Stimulated activated CD8-positive, alpha-beta memory T cell treated with anti-CD3 and anti-CD28 coated beads, Interleukin-12 subunit alpha, Interleukin-12 subunit beta, amount 100 ng/mL, for 4 hours (primary cell): ENCODE results near the gene GALNT11.
"Not testable (repeated sequence)": the region's sequence is repeated elsewhere in the genome, so short reads cannot be mapped to it uniquely, and the experiment has no call there.

Experiments
- DNase-seq: peaks from one replicate; pipeline ENCODE4 v3.0.0-alpha.2; 2020; ENCODE audit warnings: low read depth

Gene GALNT11

DNA sequence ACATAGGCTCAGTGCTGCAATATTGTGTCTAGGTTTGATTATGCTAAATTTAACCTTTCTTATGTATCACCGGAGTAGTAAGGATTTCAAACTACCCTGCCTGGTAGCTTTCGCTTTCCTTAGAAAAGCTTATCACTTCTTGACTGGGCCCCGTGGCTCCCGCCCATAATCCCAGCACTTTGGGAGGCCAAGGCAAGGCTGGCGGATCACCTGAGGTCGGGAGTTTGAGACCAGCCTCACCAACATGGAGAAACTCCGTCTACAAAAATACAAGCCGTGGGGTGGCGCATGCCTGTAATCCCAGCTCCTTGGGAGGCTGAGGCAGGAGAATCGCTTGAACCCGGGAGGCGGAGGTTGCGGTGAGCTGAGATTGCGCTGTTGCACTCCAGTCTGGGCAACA lies 49.9 kb downstream of the GALNT11 start:
- DNase-seq: not testable (repeated sequence)

DNA sequence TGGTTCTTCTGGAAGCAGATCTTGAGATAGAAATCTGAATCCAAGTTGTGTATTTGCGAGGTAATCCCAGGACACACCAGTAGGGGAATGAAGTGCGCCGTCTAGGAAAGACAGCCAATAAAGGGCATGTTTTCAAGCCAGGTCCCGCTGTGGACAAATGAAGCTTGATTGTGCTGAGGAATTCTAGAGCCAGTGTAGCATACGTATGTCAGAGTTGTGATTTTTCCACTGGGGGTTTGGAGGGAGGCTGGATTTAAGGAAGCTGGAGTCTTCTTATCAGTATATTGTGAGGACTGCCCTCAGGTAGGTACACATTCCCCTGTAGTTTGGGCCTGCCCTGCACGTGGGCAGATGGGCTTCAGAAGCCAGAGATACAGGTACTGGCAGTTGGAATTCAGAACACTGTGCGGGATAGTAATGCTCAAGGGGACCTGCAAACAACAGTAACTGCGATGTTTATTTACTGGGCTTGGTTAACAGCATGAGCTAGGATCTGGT lies 50.9 kb downstream of the GALNT11 start:
- no peak for DNase-seq

DNA sequence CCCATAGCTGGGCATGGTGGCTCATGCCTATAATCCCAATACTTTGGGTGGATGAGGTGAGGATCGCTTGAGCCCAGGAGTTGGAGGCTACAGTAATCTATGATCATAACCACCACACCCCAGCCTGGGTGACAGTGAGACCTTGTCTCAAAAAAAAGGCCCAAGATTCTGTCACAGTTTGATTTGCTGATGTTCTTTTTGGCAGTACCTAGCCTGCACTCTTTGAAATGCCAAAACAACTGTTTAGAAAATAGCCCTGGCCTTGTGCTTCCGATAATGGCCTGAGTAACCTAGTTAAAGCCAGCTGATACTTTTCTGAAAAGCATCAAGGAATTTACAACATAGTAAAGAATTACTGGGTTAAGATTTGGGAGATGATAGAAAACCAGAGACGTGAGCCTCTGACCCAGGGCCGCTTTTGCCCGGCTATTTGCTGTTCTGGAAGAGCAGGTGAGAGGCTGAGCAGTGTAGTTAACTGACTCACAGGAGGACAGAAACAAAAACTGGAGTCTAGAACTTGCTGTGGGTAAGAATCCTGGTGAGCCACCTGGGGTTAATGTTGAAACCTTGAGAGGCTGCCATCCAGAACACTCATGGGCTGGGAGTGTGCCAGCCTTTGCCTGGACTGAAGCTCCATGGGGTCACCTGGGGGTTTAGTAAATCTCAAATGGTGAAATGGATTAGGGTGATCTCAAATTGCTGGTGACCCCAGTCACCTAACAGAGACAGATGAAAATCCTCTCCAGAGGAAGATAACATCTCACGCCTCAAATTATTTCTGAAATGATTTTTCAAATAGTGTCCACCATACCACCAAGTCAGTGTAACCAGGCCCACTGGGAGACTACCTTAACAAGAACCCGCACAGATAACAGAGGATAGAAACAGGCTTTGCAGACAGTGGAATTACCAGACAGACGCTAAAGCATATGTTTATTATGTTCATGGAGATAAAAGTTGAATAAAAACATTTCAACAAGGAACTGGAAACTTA lies 51.8 kb downstream of the GALNT11 start:
- DNase-seq: no peak

DNA sequence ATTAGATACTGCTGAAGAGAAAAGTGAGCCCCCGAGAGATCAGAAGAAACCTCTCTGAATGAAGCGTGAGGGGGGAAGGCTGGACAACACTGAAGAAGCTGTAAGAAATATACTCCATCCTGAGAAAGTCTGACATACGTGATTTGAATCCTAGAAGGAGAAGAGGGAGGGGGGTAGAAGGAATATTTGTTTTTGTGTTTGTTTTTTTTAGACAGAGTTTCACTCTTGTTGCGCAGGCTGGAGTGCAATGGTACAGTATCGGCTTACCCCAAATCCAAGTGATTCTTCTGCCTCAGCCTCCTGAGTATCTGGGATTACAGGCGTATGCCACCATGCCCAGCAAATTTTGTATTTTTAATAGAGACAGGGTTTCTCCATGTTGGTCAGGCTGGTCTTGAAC lies 52.6 kb downstream of the GALNT11 start:
- no peak for DNase-seq

DNA sequence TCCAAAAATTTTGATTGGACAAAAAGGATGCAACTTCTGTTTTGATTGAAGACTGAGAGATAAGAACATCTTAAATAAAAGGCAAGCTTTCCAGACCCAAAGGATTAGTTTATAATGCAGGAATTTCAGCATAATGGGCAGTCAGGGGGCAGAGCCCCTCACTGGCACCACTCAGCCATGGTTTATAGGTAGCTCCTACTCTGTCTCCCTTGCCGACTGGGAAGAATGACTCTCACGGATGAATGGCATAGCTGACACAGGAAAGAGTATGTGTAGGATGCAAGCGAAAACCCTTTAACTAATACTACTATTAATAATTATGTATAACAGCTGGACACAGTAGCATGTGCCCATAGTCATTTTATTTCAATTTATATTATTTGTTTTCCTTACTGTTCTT lies 53.3 kb downstream of the GALNT11 start:
- DNase-seq: no peak

DNA sequence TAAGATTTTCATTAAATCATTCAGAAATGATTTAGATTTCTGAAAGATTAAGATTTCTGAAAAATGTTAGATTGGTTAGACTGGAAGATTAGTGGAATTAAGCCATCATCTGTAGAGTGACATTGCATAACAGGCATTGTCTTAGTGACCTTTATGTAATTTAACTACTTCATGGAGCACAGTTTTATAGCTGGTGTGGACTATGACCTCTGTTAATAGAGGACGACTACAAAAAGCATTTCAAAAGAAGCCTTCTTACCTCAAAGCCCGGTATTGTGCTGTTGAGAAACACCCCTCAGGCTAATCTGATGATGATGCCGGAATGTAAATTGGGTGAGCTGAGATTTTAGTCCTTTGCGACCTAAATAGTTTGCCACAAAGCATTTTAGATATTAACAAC lies 55.6 kb downstream of the GALNT11 start:
- DNase-seq: no peak

DNA sequence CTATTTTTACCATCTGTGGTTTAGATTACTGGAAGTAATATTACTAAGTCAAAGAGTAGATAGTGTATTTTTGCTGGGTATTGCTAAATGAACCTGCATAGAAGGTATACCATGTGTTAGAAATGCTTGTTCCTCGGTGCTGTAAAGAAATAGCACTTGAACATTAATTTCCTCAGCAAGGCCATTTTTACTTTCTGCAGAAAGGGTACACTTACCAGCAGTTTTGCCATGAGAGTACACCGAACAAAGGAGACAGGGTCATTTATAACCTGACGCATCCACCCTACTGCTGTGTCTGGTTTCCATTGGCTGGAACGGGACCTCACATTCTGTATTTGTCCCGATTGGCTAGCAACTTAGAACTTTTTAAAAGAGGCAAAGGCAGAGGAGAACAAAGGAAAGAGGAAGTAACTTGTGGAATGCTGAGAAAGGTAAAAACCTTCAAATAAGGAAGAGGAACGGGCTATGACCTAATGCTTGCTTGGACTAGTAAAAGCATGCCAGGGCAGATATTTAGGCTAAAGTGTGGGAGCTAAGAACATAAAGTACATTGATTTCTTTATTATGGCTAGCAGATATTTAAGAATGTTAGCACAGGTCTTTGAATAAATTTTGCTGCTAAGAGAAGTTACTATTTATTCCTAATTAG lies 56.7 kb downstream of the GALNT11 start:
- not testable (repeated sequence) for DNase-seq

DNA sequence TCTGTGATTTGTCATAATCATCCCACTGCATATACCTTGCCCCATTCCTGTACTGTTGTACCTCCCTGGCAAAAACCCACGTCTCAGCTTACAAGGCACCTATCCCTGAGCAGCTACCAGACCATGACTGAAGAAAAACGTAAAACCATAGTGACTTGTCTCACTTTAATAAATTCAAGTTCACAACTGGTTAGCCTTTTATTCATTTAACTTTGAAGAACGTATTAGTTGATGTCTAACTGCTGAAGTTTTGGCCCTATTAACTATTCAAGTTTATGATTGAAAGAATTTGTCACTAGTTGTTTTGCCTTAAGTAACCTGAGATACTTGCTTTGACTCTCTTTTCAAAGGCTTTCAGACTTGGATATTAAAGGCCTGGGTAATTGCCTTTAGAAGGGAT lies 59.7 kb downstream of the GALNT11 start:
- no peak for DNase-seq

DNA sequence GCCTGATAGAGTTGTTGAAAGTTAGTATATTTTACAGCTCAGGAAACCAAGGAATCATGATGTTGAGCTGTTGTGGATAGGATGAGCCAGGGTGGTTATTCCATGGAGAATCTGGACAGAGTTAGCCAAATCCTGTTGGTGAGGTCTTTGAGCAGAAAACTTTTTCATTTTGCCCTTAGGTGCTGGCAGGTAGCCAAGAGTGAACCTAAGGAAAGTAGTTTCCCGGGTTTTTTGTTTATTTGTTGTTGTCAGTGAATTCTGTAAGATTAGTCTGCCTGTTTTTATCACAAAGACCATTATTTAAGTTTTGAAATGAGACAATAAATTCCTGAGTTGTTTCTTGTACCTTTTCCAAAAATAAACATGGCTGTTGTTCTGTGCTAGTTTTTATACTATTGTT lies 61.0 kb downstream of the GALNT11 start:
- DNase-seq: no peak

DNA sequence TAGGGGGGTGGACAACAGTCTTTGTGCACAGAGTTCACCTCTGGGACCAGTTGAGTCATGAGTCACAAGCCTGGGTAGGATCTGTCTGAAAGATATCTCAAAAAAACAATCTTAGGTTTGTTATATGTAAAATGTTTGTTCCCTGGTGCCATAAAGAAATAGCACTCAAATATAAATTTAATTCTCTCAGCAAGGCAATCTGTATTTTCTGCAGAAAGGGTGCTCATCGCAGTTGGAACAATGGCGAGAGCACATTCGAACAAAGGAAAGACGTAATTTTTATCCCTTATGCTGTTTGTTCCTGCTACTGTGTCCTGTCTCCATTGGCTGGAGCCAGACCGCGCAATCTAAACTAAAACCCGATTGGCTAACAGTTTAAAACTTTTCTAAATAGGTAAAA lies 63.7 kb downstream of the GALNT11 start:
- DNase-seq: no peak

DNA sequence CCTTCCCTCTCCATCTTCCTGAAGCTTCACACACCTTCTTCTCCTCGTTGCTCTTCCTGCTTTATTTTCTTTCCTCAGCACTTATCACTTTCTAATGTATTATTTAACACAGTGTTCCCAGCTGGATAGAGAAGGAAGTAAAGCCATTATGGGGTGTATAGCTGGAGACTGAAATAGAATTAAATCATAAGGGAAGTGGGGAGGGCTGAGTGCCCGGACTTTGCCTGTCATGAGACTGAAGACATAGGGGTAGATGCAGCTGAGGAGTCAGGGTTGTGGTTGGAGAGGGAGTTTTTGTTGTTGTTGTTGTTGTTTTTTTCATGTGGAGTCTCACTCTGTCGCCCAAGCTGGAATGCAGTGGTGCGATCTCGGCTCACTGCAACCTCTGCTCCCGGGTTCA lies 65.3 kb downstream of the GALNT11 start:
- no peak for DNase-seq

DNA sequence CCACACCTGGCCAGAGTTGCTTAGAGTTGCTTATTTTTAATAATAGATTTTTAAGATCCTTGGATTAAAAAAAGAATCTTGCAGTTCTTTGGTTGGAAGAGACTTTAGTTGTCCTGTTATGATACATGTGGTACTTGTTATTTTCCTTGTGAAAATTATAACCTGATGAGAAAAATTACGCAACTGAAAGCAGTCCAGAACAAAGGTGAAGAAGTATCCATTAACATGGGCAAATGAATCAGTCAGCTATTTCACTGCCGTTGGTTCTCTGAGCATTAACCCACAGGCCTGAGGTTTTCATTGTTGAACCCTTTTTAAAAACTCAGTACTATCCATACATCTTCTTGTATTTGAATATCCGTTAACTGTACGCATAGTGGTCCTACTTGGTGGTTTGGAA lies 68.2 kb downstream of the GALNT11 start:
- no peak for DNase-seq

DNA sequence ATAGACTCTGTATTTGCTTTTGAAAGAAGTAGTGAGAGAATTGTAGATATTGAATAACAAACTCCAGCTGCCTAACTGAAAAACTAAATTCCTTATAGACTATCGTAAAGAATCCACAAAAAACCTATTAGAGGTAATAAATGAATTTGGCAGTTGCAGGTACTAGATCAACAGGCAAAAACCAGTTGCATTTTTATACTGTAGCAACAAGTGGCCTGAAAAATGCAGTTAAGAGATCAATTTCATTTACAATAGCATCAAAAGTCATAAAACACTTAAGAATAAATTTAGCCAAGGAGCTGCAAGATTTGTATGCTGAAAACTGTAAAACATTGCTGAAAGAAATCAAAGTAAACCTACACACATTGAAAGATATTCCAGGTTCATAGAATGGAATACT lies 70.3 kb downstream of the GALNT11 start:
- no peak for DNase-seq

DNA sequence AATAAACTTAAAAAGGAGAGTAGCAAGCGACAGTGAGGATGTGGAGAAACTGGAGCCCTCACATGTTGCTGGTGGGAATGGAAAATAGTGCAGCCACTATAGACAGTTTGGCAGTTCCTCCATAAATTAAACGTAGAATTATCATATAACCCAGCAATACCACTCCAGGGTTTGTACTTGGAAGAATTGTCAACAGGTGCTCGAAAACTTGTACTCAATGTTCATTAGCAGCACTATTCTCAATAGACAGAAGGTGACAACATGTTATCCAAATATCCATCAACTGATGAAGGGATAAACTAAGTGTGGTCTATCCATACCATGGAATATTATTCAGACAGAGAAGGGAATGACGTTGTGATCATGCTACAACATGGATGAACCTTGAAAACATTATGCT lies 71.9 kb downstream of the GALNT11 start:
- no peak for DNase-seq

DNA sequence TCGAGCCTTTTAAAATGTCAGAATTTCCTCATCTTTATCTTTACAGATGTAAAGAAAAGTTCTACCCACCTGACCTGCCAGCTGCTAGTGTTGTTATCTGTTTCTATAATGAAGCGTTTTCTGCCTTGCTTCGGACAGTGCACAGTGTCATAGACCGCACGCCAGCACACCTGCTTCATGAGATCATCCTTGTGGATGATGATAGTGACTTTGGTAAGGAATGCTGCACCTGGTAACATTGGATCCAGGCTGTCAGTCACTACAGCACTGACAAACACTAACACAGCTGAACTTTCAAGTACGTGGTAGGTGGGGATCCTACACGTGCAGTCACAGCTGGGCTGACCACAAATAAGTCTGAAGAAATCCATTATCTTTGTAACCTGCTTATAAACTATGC lies 77.6 kb downstream of the GALNT11 start:
- no peak for DNase-seq

DNA sequence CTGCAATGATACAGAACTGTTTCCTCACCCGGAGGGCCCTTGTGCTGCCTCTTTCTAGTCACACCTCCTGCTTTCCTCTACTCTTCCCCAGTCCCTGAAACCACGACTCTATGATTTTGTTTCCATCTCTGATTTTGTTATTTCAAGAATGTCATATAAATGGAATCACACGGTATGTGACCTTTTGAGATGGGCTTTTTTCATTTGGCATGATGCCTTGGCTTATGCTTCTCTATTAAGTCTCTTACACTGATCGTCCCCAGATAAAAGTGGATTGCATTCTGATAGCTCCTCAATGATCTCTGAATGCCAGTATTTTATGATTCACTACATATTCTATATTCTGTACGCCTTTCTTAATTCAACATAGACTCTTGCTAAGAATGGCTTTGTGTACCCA lies 78.2 kb downstream of the GALNT11 start:
- no peak for DNase-seq

DNA sequence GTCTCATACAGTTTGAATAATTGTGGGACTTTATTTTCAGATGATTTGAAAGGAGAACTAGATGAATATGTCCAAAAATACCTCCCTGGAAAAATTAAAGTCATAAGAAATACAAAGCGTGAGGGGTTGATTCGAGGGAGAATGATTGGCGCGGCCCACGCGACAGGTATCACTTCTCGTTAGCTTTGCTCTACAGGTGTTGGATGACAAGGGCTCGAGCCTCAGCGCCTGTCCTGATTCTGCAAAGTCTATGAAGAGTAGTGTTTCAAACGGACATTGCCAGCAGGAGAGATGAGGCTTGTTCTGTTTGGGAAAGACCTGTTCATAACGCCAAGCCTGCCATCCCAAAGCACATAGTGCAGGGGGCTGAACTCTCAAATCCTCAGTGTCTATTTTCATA lies 79.7 kb downstream of the GALNT11 start:
- no peak for DNase-seq

DNA sequence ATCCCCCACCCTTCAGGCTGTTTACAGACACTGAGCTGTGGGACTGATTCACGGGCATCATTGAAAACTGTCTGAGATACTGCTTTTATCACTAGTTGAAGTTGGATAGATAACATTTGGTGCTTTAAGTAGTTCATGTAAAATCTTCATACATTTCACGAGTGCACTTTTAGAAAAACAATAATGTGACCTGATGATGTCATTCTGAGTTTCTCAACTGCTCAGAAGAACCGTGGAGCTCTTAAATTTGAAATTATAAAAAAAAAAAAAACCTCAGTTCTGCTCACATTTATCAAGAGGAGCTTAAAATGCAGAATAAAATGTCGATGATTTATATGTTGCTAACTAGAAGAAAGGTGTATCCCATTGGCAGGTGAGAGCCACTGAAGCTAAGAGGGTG lies 81.5 kb downstream of the GALNT11 start:
- no peak for DNase-seq

DNA sequence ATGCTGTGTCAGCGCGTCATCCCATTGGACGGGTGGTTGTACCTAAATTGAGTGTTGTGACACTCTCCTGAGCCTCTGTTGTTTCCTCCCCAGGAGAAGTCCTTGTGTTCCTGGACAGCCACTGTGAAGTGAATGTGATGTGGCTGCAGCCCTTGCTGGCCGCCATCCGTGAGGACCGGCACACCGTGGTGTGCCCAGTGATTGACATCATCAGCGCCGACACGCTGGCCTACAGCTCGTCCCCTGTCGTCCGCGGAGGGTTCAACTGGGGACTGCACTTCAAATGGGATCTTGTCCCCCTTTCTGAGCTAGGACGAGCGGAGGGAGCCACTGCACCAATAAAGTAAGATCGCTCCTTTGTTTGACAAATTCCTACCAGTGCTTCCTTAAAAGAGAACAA lies 82.5 kb downstream of the GALNT11 start:
- DNase-seq: no peak

DNA sequence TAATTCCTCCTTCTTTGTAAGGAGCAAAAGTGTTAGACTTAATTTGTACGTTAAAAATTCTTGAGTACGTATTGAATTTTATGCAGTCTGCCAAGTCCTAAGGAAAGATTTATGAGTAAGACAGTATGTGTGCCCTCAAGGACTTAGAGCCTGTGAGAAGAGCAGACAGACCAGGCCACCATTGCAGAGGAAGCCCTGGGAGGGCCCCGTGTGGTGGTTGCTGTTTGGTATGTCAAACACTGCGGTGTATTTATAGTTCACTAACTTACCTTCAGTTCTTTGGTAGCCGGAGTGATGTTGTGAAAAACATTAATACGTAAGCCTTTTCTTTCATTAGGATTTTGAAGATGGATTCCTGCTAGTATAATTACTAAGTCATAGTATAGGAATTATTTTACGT lies 82.9 kb downstream of the GALNT11 start:
- DNase-seq: no peak

DNA sequence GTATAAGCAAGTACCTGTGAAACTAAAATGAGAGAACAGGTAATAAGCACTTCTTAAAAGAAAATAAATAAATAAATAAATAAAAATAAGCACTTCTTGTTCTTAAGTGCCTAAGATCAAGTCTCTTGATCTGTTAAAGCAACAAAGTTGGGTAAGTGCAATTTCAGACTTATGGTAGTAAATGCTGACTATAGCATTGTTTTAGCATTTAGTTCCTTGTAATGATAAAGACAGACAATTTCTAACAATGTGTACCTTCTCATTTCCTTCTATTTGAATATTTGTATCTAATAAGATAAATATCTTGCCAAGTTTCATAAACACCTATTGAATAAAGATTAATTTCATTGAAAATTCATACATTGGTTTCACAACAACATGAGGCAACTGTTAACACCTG lies 87.4 kb downstream of the GALNT11 start:
- DNase-seq: no peak

DNA sequence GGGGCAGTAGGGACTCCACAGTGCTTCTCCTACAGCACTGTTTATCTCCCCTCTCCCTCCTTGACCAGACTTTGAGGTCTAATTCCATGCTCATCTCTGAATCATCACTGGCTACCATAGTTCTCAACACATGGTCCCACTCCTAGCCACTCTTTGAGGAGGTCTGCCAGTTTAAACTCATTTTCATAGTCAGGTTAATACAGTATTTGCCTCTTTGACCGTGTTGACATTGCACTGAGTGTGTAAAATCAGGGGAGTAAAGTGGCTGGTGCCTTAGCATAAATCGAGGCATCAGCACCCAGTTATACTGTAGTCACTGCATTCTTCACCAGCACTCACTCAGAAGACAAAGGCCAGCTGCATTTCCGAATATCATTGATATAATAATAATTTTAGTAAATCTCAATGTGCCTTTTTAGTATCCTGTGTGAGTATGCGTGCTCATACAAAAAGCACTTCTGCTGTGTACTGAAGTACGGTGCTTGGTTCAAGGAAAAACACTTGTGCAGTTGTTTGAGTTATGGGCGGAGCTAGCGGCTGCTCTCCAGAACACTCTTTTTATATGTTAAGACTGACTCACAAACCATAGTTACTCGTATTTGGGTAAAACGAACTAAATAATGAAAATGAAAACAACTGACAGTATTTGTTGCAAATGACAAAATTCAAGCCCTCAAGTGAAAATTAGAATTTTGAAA lies 89.7 kb downstream of the GALNT11 start:
- DNase-seq: no peak

DNA sequence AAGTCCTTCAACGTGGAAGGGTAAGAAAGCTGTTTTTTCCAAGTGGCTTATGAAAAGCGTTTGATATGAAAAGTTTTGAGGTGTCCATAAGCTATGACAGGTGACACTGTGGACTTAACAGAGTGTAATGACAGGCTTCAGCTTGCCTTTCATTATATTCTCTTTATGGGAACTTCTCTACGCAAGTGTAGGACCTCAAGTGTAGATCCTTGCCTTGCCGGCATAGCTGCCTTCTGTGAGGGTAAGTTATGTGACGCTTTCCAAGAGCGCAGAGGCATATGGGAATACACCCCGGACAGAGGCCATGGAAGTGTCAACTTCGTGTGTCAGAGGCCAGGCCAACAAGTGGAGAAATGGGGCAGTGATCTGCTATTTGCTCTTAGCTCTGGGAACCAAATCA lies 91.9 kb downstream of the GALNT11 start:
- DNase-seq: no peak
